ENCODE data around the gene EGFL6.

DNA sequence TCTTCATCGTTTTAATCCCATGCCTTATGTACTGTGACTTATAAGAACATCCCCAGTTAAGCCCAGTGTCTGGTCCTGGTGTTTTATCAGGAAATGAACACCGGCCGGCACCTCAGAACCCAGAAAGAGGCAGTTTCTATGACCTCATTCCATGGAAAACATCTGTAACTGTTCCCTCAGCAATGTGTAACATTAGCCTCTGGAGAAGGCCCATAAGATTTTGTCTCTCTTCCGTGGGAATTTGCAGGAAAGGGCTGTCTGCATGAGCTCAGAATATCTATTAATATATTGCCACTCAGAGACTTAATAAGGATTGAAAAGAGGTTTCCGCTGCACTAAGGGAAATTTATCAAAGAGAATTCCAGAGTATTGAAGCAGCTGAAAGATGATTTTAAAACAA, 80.4 kb downstream of the EGFL6 start:
- TF ChIP-seq CEBPB (IDR thresholded peaks at IDR 0.05) (no peak), EP300 (IDR thresholded peaks at IDR 0.05; ENCODE audit: borderline replicate concordance) (no peak), RAD21 (IDR thresholded peaks at IDR 0.05; ENCODE audit: low read depth) (no peak), FOXM1 (IDR thresholded peaks at IDR 0.05; ENCODE audit: borderline replicate concordance, low read depth) (no peak), ZBTB7A (IDR thresholded peaks at IDR 0.05; ENCODE audit: low read depth) (no peak)
- TF ChIP-seq, protein P1, sequence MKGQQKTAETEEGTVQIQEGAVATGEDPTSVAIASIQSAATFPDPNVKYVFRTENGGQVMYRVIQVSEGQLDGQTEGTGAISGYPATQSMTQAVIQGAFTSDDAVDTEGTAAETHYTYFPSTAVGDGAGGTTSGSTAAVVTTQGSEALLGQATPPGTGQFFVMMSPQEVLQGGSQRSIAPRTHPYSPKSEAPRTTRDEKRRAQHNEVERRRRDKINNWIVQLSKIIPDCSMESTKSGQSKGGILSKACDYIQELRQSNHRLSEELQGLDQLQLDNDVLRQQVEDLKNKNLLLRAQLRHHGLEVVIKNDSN (IDR thresholded peaks at IDR 0.05), result no peak
- TF ChIP-seq, protein P2, sequence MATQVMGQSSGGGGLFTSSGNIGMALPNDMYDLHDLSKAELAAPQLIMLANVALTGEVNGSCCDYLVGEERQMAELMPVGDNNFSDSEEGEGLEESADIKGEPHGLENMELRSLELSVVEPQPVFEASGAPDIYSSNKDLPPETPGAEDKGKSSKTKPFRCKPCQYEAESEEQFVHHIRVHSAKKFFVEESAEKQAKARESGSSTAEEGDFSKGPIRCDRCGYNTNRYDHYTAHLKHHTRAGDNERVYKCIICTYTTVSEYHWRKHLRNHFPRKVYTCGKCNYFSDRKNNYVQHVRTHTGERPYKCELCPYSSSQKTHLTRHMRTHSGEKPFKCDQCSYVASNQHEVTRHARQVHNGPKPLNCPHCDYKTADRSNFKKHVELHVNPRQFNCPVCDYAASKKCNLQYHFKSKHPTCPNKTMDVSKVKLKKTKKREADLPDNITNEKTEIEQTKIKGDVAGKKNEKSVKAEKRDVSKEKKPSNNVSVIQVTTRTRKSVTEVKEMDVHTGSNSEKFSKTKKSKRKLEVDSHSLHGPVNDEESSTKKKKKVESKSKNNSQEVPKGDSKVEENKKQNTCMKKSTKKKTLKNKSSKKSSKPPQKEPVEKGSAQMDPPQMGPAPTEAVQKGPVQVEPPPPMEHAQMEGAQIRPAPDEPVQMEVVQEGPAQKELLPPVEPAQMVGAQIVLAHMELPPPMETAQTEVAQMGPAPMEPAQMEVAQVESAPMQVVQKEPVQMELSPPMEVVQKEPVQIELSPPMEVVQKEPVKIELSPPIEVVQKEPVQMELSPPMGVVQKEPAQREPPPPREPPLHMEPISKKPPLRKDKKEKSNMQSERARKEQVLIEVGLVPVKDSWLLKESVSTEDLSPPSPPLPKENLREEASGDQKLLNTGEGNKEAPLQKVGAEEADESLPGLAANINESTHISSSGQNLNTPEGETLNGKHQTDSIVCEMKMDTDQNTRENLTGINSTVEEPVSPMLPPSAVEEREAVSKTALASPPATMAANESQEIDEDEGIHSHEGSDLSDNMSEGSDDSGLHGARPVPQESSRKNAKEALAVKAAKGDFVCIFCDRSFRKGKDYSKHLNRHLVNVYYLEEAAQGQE (IDR thresholded peaks at IDR 0.05; ENCODE audit: low read depth), result no peak
- TF ChIP-seq, protein P3, sequence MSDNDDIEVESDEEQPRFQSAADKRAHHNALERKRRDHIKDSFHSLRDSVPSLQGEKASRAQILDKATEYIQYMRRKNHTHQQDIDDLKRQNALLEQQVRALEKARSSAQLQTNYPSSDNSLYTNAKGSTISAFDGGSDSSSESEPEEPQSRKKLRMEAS (IDR thresholded peaks at IDR 0.05), result no peak

All from Ishikawa (cell line).